H9 (cell line): ENCODE data around the gene LCTL. TPM values are rescaled to one million over a fixed set of nuclear protein-coding genes. Genes with fewer than 3 reads are reported as not detected.

ENCODE experiments used
- DNase-seq: peaks from one replicate; pipeline ENCODE4 v3.0.0-alpha.2; 2017
- H2AFZ ChIP-seq: one replicate; pipeline ENCODE4 v1.6.1; 2013; ENCODE audit warnings: mild to moderate bottlenecking, low read length, control low read depth, moderate library complexity
- H2AK5ac ChIP-seq: 2 replicates; pipeline ENCODE4 v1.6.1; 2013; ENCODE audit warnings: low read length, control low read depth, mixed read lengths; ENCODE audit not compliant: insufficient read length
- H2BK120ac ChIP-seq: one replicate; pipeline ENCODE4 v1.6.1; 2013; ENCODE audit warnings: low read depth, mild to moderate bottlenecking, low read length, control low read depth, inconsistent platforms; ENCODE audit not compliant: poor library complexity, severe bottlenecking
- H2BK12ac ChIP-seq: 2 replicates; pipeline ENCODE4 v1.6.1; 2013; ENCODE audit warnings: low read length, control low read depth, mixed read lengths, low read depth; ENCODE audit not compliant: insufficient read length
- H2BK15ac ChIP-seq: 2 replicates; pipeline ENCODE4 v1.6.1; 2013; ENCODE audit warnings: low read depth, low read length, control low read depth
- H2BK20ac ChIP-seq: one replicate; pipeline ENCODE4 v1.6.1; 2013; ENCODE audit warnings: low read depth, mild to moderate bottlenecking, low read length, control low read depth, inconsistent platforms; ENCODE audit not compliant: poor library complexity, severe bottlenecking
- H2BK5ac ChIP-seq: 2 replicates; pipeline ENCODE4 v1.6.1; 2013; ENCODE audit warnings: low read length, control low read depth, mixed read lengths; ENCODE audit not compliant: insufficient read length
- H3K14ac ChIP-seq: 2 replicates; pipeline ENCODE4 v1.6.1; 2013; ENCODE audit warnings: low read length, control low read depth; ENCODE audit not compliant: insufficient read depth
- H3K18ac ChIP-seq: 2 replicates; pipeline ENCODE4 v1.6.1; 2013; ENCODE audit warnings: low read depth, mild to moderate bottlenecking, mixed read lengths, low read length, control low read depth; ENCODE audit not compliant: insufficient read length
- H3K23ac ChIP-seq: 2 replicates; pipeline ENCODE4 v1.6.1; 2013; ENCODE audit warnings: low read length, control low read depth, mixed read lengths, low read depth; ENCODE audit not compliant: insufficient read length
- H3K23me2 ChIP-seq: 2 replicates; pipeline ENCODE4 v1.6.1; 2013; ENCODE audit warnings: low read depth, mild to moderate bottlenecking, mixed read lengths, low read length, control low read depth; ENCODE audit not compliant: insufficient read length, poor library complexity, severe bottlenecking
- H3K27ac ChIP-seq: 2 replicates; pipeline ENCODE4 v1.5.1; 2013; ENCODE audit warnings: low read length, control low read depth, mixed read lengths, low read depth; ENCODE audit not compliant: insufficient read length
- H3K27me3 ChIP-seq: 2 replicates; pipeline ENCODE4 v1.6.1; 2013; ENCODE audit warnings: low read length, control low read depth, inconsistent platforms; ENCODE audit not compliant: insufficient read depth
- H3K4ac ChIP-seq: 2 replicates; pipeline ENCODE4 v1.6.1; 2013; ENCODE audit warnings: low read depth, mild to moderate bottlenecking, control low read depth, inconsistent platforms, low read length, moderate library complexity
- H3K4me1 ChIP-seq: 2 replicates; pipeline ENCODE4 v1.6.1; 2013; ENCODE audit warnings: low read length, control low read depth, inconsistent platforms; ENCODE audit not compliant: insufficient read depth
- H3K4me2 ChIP-seq: 2 replicates; pipeline ENCODE4 v1.6.1; 2013; ENCODE audit warnings: low read length, control low read depth, mixed read lengths; ENCODE audit not compliant: insufficient read length, insufficient read depth
- H3K56ac ChIP-seq: 2 replicates; pipeline ENCODE4 v1.6.1; 2013; ENCODE audit warnings: low read depth, mild to moderate bottlenecking, mixed read lengths, low read length, control low read depth; ENCODE audit not compliant: insufficient read length
- H3K79me1 ChIP-seq: 2 replicates; pipeline ENCODE4 v1.6.1; 2013; ENCODE audit warnings: low read depth, mild to moderate bottlenecking, moderate library complexity, low read length, control low read depth, inconsistent platforms; ENCODE audit not compliant: insufficient read depth, poor library complexity, severe bottlenecking
- H3K79me2 ChIP-seq: 2 replicates; pipeline ENCODE4 v1.6.1; 2013; ENCODE audit warnings: low read length, control low read depth, inconsistent platforms; ENCODE audit not compliant: insufficient read depth
- H3K9ac ChIP-seq: 2 replicates; pipeline ENCODE4 v1.6.1; 2013; ENCODE audit warnings: low read length, control low read depth, mixed read lengths; ENCODE audit not compliant: insufficient read length; ENCODE audit errors: extremely low read depth
- H3K9me3 ChIP-seq: one replicate; pipeline ENCODE4 v1.6.1; 2013; ENCODE audit warnings: low read depth, low read length, inconsistent platforms; ENCODE audit not compliant: control insufficient read depth
- H3T11ph ChIP-seq: one replicate; pipeline ENCODE4 v1.6.1; 2013; ENCODE audit warnings: mild to moderate bottlenecking, low read length, control low read depth, inconsistent platforms
- H4K20me1 ChIP-seq: one replicate; pipeline ENCODE4 v1.6.1; 2013; ENCODE audit not compliant: control insufficient read depth, insufficient read length, insufficient read depth
- H4K5ac ChIP-seq: 2 replicates; pipeline ENCODE4 v1.6.1; 2013; ENCODE audit warnings: low read depth, mild to moderate bottlenecking, mixed read lengths, low read length, control low read depth; ENCODE audit not compliant: insufficient read length
- H4K8ac ChIP-seq: replicated peaks from 2 replicates; pipeline ENCODE4 v1.6.1; 2013; ENCODE audit warnings: low read length, control low read depth, mixed read lengths, low read depth; ENCODE audit not compliant: insufficient read length
- H4K91ac ChIP-seq: 2 replicates; pipeline ENCODE4 v1.6.1; 2013; ENCODE audit warnings: low read depth, mild to moderate bottlenecking, moderate library complexity, mixed read lengths, low read length, control low read depth; ENCODE audit not compliant: insufficient read length
- H3K27ac Mint-ChIP-seq, 3 experiments: 2 replicates in 2 of 3; 3 replicates in 1 of 3; pipeline ENCODE4 v1.8.0; 2020 to 2021; ENCODE audit warnings: mixed read lengths in 3 of 3, mild to moderate bottlenecking in 1 of 3, moderate library complexity in 1 of 3
- H3K27me3 Mint-ChIP-seq: 2 replicates; pipeline ENCODE4 v1.8.0; 2021; ENCODE audit warnings: low read depth, mild to moderate bottlenecking, moderate library complexity, mixed read lengths
- H3K36me3 Mint-ChIP-seq, 3 experiments: 2 replicates in 2 of 3; 3 replicates in 1 of 3; pipeline ENCODE4 v1.8.0; 2020 to 2021; ENCODE audit warnings: low read depth in 3 of 3, mixed read lengths in 3 of 3; ENCODE audit not compliant: insufficient read depth in 1 of 3
- H3K4me1 Mint-ChIP-seq, 2 experiments: 2 replicates each; pipeline ENCODE4 v1.8.0; 2020; ENCODE audit warnings: mixed read lengths in 2 of 2
- H3K4me3 Mint-ChIP-seq, 2 experiments: 2 replicates in 1 of 2; 3 replicates in 1 of 2; pipeline ENCODE4 v1.8.0; 2020 to 2021; ENCODE audit warnings: mild to moderate bottlenecking in 2 of 2, mixed read lengths in 2 of 2, moderate library complexity in 1 of 2
- H3K9me3 Mint-ChIP-seq, 2 experiments: 2 replicates in 1 of 2; 3 replicates in 1 of 2; pipeline ENCODE4 v1.8.0; 2020; ENCODE audit warnings: mild to moderate bottlenecking in 2 of 2, mixed read lengths in 2 of 2, moderate library complexity in 1 of 2
- WGBS: extraction: QIAGEN DNeasy Blood & Tissue Kit; methylation state at CpG from one replicate; pipeline ENCODE4 v1.1.7; 2013; ENCODE audit warnings: missing lambda C conversion rate, low lambda C conversion rate, mixed read lengths; ENCODE audit not compliant: insufficient read length; ENCODE audit errors: extremely low coverage; 5-methylcytosine and 5-hydroxymethylcytosine counted together
- total RNA-seq: library from RNA; stranded (reverse); gene quantifications from 2 replicates; pipeline ENCODE4 v1.2.1, GENCODE V29; 2021
- TF ChIP-seq, protein P1 (sequence below): fragments of 200-600 bp; sonication (generic); conservative IDR thresholded peaks from 3 replicates; pipeline ENCODE4 v1.8.0; 2021; ENCODE audit warnings: antibody characterized with exemption, mild to moderate bottlenecking

LCTL gene
- total RNA-seq, 1 experiment from 2014 or later = 2.3 TPM

DNA sequence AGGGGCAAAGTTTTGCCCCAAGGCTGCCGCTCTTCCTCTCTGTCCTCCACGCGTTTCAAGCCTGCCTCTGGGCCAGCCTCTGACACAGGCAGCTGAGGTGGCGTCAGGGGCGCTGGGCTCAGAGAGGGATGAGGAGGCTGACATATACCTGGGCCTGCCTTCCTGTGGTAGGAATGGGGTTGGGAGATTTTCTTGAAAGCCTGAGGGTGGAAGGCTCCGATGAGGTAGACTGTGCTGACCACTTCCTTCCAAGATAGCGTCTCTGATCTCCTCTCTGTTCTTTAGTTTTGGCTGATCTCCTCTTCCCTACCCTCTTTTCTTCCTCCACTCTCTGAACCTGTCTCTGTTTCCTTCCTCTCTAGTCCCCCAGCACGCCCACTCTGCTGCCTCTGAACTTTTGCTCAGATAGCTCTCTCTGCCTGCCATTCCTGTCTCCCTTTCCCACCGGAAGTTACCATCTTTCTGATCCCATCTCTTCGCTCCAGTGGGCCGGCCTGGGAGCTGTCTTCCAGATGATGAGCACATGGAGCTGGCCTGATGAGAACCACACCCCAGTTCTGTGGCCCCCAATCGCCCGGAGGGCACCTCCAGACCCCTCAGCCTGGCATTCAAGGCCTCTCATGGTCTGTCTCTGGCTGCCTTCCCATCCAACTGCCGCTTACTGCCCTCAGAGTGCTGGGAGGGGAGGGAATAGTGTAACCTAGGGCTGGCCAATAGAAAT is 32.5 kb upstream of the LCTL start:
- H2BK20ac ChIP-seq = no peak overlapping the region
- Mint-ChIP-seq H3K4me3 (no peak overlapping the region), H3K9me3 (no peaks in the 10 kb centered on the region), H3K4me1 (peaks cover 0 to 12% of the 10 kb centered on the region in 2 experiments; a peak in 2 of 4 replicates), H3K27ac (peak overlapping the region in 1 of 3 experiments; percentile 5; a peak in 1 of 7 replicates), H3K27me3 (no peaks in the 10 kb centered on the region), H3K36me3 (no peaks in the 10 kb centered on the region)
- H2BK15ac ChIP-seq = no peak overlapping the region
- no peak overlapping the region for H2BK12ac ChIP-seq
- no peak for DNase-seq
- H3K27me3 ChIP-seq = no peaks in the 10 kb centered on the region
- no peaks in the 10 kb centered on the region for H3K23me2 ChIP-seq
- no peak overlapping the region for H3T11ph ChIP-seq
- no peaks in the 10 kb centered on the region for H3K9me3 ChIP-seq
- H3K4me1 ChIP-seq = no peaks in the 10 kb centered on the region
- H3K14ac ChIP-seq = no peak overlapping the region
- no peaks in the 10 kb centered on the region for H4K20me1 ChIP-seq
- no peak overlapping the region for H3K4ac ChIP-seq
- no peak overlapping the region for H3K27ac ChIP-seq
- no peak overlapping the region for H2AK5ac ChIP-seq
- H4K91ac ChIP-seq = no peak overlapping the region
- no peak overlapping the region for H2BK120ac ChIP-seq
- H2AFZ ChIP-seq = no peak overlapping the region
- no peak overlapping the region for H2BK5ac ChIP-seq
- H3K18ac ChIP-seq = no peak overlapping the region
- H3K56ac ChIP-seq = no peak overlapping the region
- no peak overlapping the region for H3K9ac ChIP-seq
- H4K5ac ChIP-seq = no peak overlapping the region
- no peak overlapping the region for H3K4me2 ChIP-seq
- H3K79me2 ChIP-seq = no peaks in the 10 kb centered on the region
- H4K8ac ChIP-seq = no peak overlapping the region
- no peak overlapping the region for H3K23ac ChIP-seq
- TF ChIP-seq, protein P1, sequence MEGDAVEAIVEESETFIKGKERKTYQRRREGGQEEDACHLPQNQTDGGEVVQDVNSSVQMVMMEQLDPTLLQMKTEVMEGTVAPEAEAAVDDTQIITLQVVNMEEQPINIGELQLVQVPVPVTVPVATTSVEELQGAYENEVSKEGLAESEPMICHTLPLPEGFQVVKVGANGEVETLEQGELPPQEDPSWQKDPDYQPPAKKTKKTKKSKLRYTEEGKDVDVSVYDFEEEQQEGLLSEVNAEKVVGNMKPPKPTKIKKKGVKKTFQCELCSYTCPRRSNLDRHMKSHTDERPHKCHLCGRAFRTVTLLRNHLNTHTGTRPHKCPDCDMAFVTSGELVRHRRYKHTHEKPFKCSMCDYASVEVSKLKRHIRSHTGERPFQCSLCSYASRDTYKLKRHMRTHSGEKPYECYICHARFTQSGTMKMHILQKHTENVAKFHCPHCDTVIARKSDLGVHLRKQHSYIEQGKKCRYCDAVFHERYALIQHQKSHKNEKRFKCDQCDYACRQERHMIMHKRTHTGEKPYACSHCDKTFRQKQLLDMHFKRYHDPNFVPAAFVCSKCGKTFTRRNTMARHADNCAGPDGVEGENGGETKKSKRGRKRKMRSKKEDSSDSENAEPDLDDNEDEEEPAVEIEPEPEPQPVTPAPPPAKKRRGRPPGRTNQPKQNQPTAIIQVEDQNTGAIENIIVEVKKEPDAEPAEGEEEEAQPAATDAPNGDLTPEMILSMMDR = no peak
- H3K79me1 ChIP-seq = no peaks in the 10 kb centered on the region
- WGBS = no CpG with 5 or more reads among the region's 14 CpGs
